ENCODE data around the gene RBM14. TPM values are rescaled to one million over a fixed set of nuclear protein-coding genes. Genes with fewer than 3 reads are reported as not detected.
A peak's percentile ranks its signal among the peaks of the same experiment; 100 is the strongest.

RBM14 gene
- total and polyA plus RNA-seq, 9 of the 15 experiments (the other 6 are each of a cell fraction or from before 2014, with no cell fraction given): 5.5 to 131 (median 42.6) TPM

- TF ChIP-seq MLLT1 (IDR thresholded peaks at IDR 0.05): peak; percentile 56 to 68; a peak in 2 of 4 replicates
- TF ChIP-seq FOSL1 (tag; conservative IDR thresholded peaks at IDR 0.05): 0 out of 2 replicates have a peak, but pooled peaks have one; percentile 22
- TF ChIP-seq PHF21A (IDR thresholded peaks at IDR 0.05; ENCODE audit: borderline replicate concordance, low read depth): peak; percentile 53; the same call in 1 of the 2 replicates
- peak; percentile 33 for TF ChIP-seq BHLHE40 (IDR thresholded peaks at IDR 0.05; ENCODE audit: low read length)
- TF ChIP-seq HNRNPUL1 (IDR thresholded peaks at IDR 0.05; ENCODE audit: low read length): no peak
- TF ChIP-seq POLR2AphosphoS5 (IDR thresholded peaks at IDR 0.05; ENCODE audit: control insufficient read depth, insufficient read depth, low read depth, low read length): peak; percentile 67
- TF ChIP-seq CTCF (IDR thresholded peaks at IDR 0.05 in 2 of 3, conservative IDR thresholded peaks at IDR 0.05 in 1 of 3; ENCODE audit: insufficient read depth in 2 of 3, low read depth in 1 of 3, low read length in 3 of 3): peak in 1 of 3 experiments; percentile 28; a peak in 1 of 6 replicates
- peak; percentile 82 for TF ChIP-seq CHD2 (IDR thresholded peaks at IDR 0.05; ENCODE audit: low read depth, low read length)
- no peak for TF ChIP-seq FUS (optimal IDR thresholded peaks at IDR 0.05; ENCODE audit: low read depth, low read length)
- TF ChIP-seq CGGBP1 (CRISPR knock-in tag; IDR thresholded peaks at IDR 0.05): 0 out of 2 replicates have a peak, but pooled peaks have one; percentile 65
- 0 out of 2 replicates have a peak, but pooled peaks have one; percentile 44 for TF ChIP-seq HBP1 (CRISPR knock-in tag; IDR thresholded peaks at IDR 0.05)
- TF ChIP-seq POLR2B (IDR thresholded peaks at IDR 0.05; ENCODE audit: low read depth, partially characterized antibody): peak; percentile 96
- peak; percentile 78 for TF ChIP-seq HLTF (IDR thresholded peaks at IDR 0.05)
These were observed 22.0 kb downstream of the RBM14 start, which contains the start of gene RBM4 (continued) for GRCh38 chr11:66638177-66639065.

Measured in K562 (cell line).